Body of pancreas (tissue), 4 donors: Measurements from ENCODE around the gene GAMT. TPM values are rescaled to one million over a fixed set of nuclear protein-coding genes. Genes with fewer than 3 reads are reported as not detected.

Experiments used
- ATAC-seq: fragments of 150-250 bp; one replicate; pipeline ENCODE4 v1.9.1; 2016
- DNase-seq, 4 donors: peaks; one replicate each; pipeline ENCODE4 v3.0.0-alpha.2; 2019
- H3K27ac ChIP-seq, 4 donors: fragments of 200-600 bp; sonication (generic); 1 replicate in 3 of 4; 2 replicates in 1 of 4; pipeline versions ENCODE4 v1.5.1 to v1.6.1; 2016 to 2019; ENCODE audit warnings: mild to moderate bottlenecking in 1 of 4, mixed read lengths in 1 of 4, moderate library complexity in 1 of 4
- H3K27me3 ChIP-seq, 2 donors: fragments of 200-600 bp; sonication (generic); one replicate each; pipeline ENCODE4 v1.6.0; 2016; ENCODE audit warnings: mild to moderate bottlenecking in 1 of 2
- H3K36me3 ChIP-seq, 2 donors: fragments of 200-600 bp; sonication (generic); replicated peaks in 1 of 2; 2 replicates each; pipeline ENCODE4 v1.5.1; 2016; ENCODE audit warnings: low read depth in 2 of 2; ENCODE audit not compliant: insufficient read depth in 1 of 2
- H3K4me1 ChIP-seq: fragments of 200-600 bp; sonication (generic); one replicate; pipeline ENCODE4 v1.6.0; 2016
- H3K4me3 ChIP-seq, 2 donors: fragments of 200-600 bp; sonication (generic); 1 replicate in 1 of 2; 2 replicates in 1 of 2; pipeline ENCODE4 v1.5.1; 2016 to 2019
- H3K9me3 ChIP-seq, 3 donors: fragments of 200-600 bp; sonication (generic); 1 replicate in 2 of 3; 2 replicates in 1 of 3; pipeline ENCODE4 v1.5.1; 2016
- CTCF ChIP-seq, 7 experiments: fragments of 450-650 bp in 4 of 7; fragments of 200-600 bp in 3 of 7; sonication (generic) in 3 of 7; IDR thresholded peaks; one replicate each; pipeline ENCODE4 v1.5.1; 2016 to 2019; ENCODE audit warnings: antibody characterized with exemption in 7 of 7
- POLR2A ChIP-seq, 3 donors: fragments of 450-650 bp; IDR thresholded peaks; one replicate each; pipeline ENCODE4 v1.6.1; 2016; ENCODE audit warnings: antibody characterized with exemption in 3 of 3, mild to moderate bottlenecking in 2 of 3
- WGBS, 2 donors: methylation state at CpG; one replicate each; pipeline ENCODE4 v1.1.5; 2017; 5-methylcytosine and 5-hydroxymethylcytosine counted together
- intact Hi-C: fragments of 100-400 bp; cut with DNase I; formaldehyde crosslinking; loops from one replicate; pipeline ENCODE4 v1.15.1; 2023
- total RNA-seq, 2 donors: library from RNA; depleted of rRNA; stranded (reverse); fragments of >200 nt; gene quantifications; one replicate each; pipeline ENCODE4 v1.1.0, GENCODE V29; 2016

GAMT gene
- total RNA-seq, 2 donors from 2014 or later = 70.2 to 129 TPM

GRCh38 chr19:1396768-1397679, 4.3 kb downstream of the GAMT start:
- Histone ChIP-seq H3K4me1 (peaks cover 69% of the 10 kb centered on the region), H3K27me3 (no peaks in the 10 kb centered on the region), H3K36me3 (peaks cover 2 to 7% of the 10 kb centered on the region in 2 donors), H3K4me3 (no peak overlapping the region), H3K27ac (peak overlapping the region in 2 of 4 donors; percentile 82 to 90), H3K9me3 (no peaks in the 10 kb centered on the region)
- ATAC-seq (no peak), DNase-seq (peak in 1 of 4 donors; percentile 17)
- WGBS, 2 donors = 62 to 81% methylated on average over 31 to 39 of the region's 42 CpGs
- intact Hi-C loops = no loop called here
- no peak for TF ChIP-seq CTCF (IDR thresholded peaks at IDR 0.05)

- ATAC-seq = no peak
- Histone ChIP-seq H3K27ac (peak overlapping the region; percentile 81 to 90 (median 86)), H3K4me3 (no peak overlapping the region), H3K4me1 (peaks cover 61% of the 10 kb centered on the region), H3K27me3 (no peaks in the 10 kb centered on the region), H3K36me3 (peaks cover 5 to 7% of the 10 kb centered on the region in 2 donors), H3K9me3 (no peaks in the 10 kb centered on the region)
- 38% methylated on average over 6 to 24 of the region's 25 CpGs for WGBS, 2 donors
- intact Hi-C loops = no loop called here
- DNase-seq = peak in 1 of 4 donors; percentile 22
- TF ChIP-seq POLR2A (IDR thresholded peaks at IDR 0.05) (no peak), CTCF (IDR thresholded peaks at IDR 0.05) (no peak)
Observed at GRCh38 chr19:1396019-1396767, 5.1 kb downstream of the GAMT start.

- TF ChIP-seq POLR2A (IDR thresholded peaks at IDR 0.05) (peak; percentile 16 to 28 (median 25)), CTCF (IDR thresholded peaks at IDR 0.05) (no peak)
- intact Hi-C loops = no loop called here
- Histone ChIP-seq H3K4me1 (peaks cover 53% of the 10 kb centered on the region), H3K4me3 (no peak overlapping the region), H3K27ac (peak overlapping the region; percentile 81 to 90 (median 86)), H3K9me3 (no peaks in the 10 kb centered on the region), H3K27me3 (no peaks in the 10 kb centered on the region), H3K36me3 (peaks cover 5 to 7% of the 10 kb centered on the region in 2 donors)
- ATAC-seq (peak; percentile 28), DNase-seq (peak; percentile 68 to 84 (median 80))
- WGBS, 2 donors = 6 to 20% methylated on average over 11 to 50 of the region's 52 CpGs
Observed at GRCh38 chr19:1395194-1396018, 5.9 kb downstream of the GAMT start.

GRCh38 chr19:1394252-1395193, 6.8 kb downstream of the GAMT start:
- Histone ChIP-seq H3K9me3 (no peaks in the 10 kb centered on the region), H3K27ac (peak overlapping the region; percentile 81 to 90 (median 86)), H3K27me3 (no peaks in the 10 kb centered on the region), H3K4me1 (peaks cover 44% of the 10 kb centered on the region), H3K4me3 (no peak overlapping the region), H3K36me3 (peaks cover 5 to 7% of the 10 kb centered on the region in 2 donors)
- WGBS, 2 donors = 25 to 26% methylated on average over 28 to 39 of the region's 43 CpGs
- intact Hi-C loops = no loop called here
- peak in 2 of 7 experiments; percentile 10 to 12 for TF ChIP-seq CTCF (IDR thresholded peaks at IDR 0.05)
- peak in 1 of 3 donors; percentile 20 for TF ChIP-seq POLR2A (IDR thresholded peaks at IDR 0.05)
- peak; percentile 92 to 97 (median 96) for DNase-seq
- ATAC-seq = peak; percentile 87
